CD4-positive, alpha-beta T cell treated with Interferon gamma for 1 hour (primary cell): ENCODE measurements around the gene NWD2.
"Not testable (repeated sequence)": the region's sequence is repeated elsewhere in the genome, so short reads cannot be mapped to it uniquely, and the experiment has no call there.

Experiments
- DNase-seq: peaks from one replicate; pipeline ENCODE4 v3.0.0-alpha.2; 2020

NWD2 gene

GRCh38 chr4:37244583-37245390, at the start of gene NWD2:
TSS of gene NWD2 (plus strand) at chr4:37244743. CDS start at chr4:37245068, 325 bp downstream.
- no peak for DNase-seq

- DNase-seq = no peak
Observed at GRCh38 chr4:37197899-37198298, 46.6 kb upstream of the NWD2 start.

- DNase-seq = not testable (repeated sequence)
Observed at GRCh38 chr4:37204740-37205139, 39.8 kb upstream of the NWD2 start.

GRCh38 chr4:37216209-37216608, 28.3 kb upstream of the NWD2 start:
- DNase-seq = no peak

- no peak for DNase-seq
Observed at GRCh38 chr4:37219242-37219641, 25.3 kb upstream of the NWD2 start.

- DNase-seq = no peak
Observed at GRCh38 chr4:37219990-37220389, 24.6 kb upstream of the NWD2 start.

GRCh38 chr4:37220685-37221084, 23.9 kb upstream of the NWD2 start:
- no peak for DNase-seq

- no peak for DNase-seq
Observed at GRCh38 chr4:37223732-37224131, 20.8 kb upstream of the NWD2 start.

GRCh38 chr4:37224854-37225253, 19.7 kb upstream of the NWD2 start:
- DNase-seq = no peak

GRCh38 chr4:37225778-37226177, 18.8 kb upstream of the NWD2 start:
- DNase-seq = no peak

GRCh38 chr4:37232315-37232714, 12.2 kb upstream of the NWD2 start:
- DNase-seq = no peak

GRCh38 chr4:37236165-37236564, 8.4 kb upstream of the NWD2 start:
- DNase-seq = no peak

GRCh38 chr4:37241647-37242046, 2.9 kb upstream of the NWD2 start:
- DNase-seq = no peak

- no peak for DNase-seq
Observed at GRCh38 chr4:37243051-37243450, 1.5 kb upstream of the NWD2 start.

- DNase-seq = no peak
Observed at GRCh38 chr4:37243722-37244582, 591 bp upstream of the NWD2 start.

- no peak for DNase-seq
Observed at GRCh38 chr4:37245391-37245954, 930 bp downstream of the NWD2 start.

- DNase-seq = no peak
Observed at GRCh38 chr4:37246891-37247290, 2.3 kb downstream of the NWD2 start.

- no peak for DNase-seq
Observed at GRCh38 chr4:37258221-37258620, 13.7 kb downstream of the NWD2 start.

- DNase-seq = no peak
Observed at GRCh38 chr4:37268319-37268718, 23.8 kb downstream of the NWD2 start.

GRCh38 chr4:37279121-37279520, 34.6 kb downstream of the NWD2 start:
- no peak for DNase-seq

- DNase-seq = no peak
Observed at GRCh38 chr4:37279894-37280592, 35.5 kb downstream of the NWD2 start.

GRCh38 chr4:37299468-37299867, 54.9 kb downstream of the NWD2 start:
- no peak for DNase-seq

- no peak for DNase-seq
Observed at GRCh38 chr4:37304612-37305011, 60.1 kb downstream of the NWD2 start.
